BJ (cell line): Measurements from ENCODE around the gene PMM1. TPM values are rescaled to one million over a fixed set of nuclear protein-coding genes. Genes with fewer than 3 reads are reported as not detected.

Source experiments
- CTCF ChIA-PET: fragments of 350-600 bp; formaldehyde crosslinking; extraction: SDS; loops from one replicate; lab custom pipeline; 2021; ENCODE audit warnings: antibody characterized with exemption, inconsistent platforms; lab: Yijun Ruan, JAX
- POLR2A ChIA-PET: fragments of 300-600 bp; sonication (Branson Sonifier 250); formaldehyde crosslinking; extraction: SDS; loops from one replicate; lab custom pipeline; 2021; ENCODE audit warnings: antibody characterized with exemption; lab: Charles Lee
- DNase-seq: peaks from one replicate; pipeline ENCODE4 v3.0.0-alpha.2; 2011; ENCODE audit warnings: low read depth
- H3K27me3 ChIP-seq: 2 replicates; pipeline ENCODE4 v1.6.0; 2011; ENCODE audit warnings: low read length; ENCODE audit not compliant: control insufficient read depth, insufficient read depth
- H3K36me3 ChIP-seq: 2 replicates; pipeline ENCODE4 v1.5.1; 2011; ENCODE audit warnings: low read length; ENCODE audit not compliant: control insufficient read depth, insufficient read depth
- H3K4me3 ChIP-seq: 2 replicates; pipeline ENCODE4 v1.5.1; 2011; ENCODE audit warnings: low read depth, mild to moderate bottlenecking, control low read depth, low read length
- polyA plus RNA-seq: library from polyadenylated mRNA; depleted of rRNA; stranded (reverse); fragments of >200 nt; gene quantifications from 2 replicates; pipeline ENCODE4 v1.2.3, GENCODE V29; 2011
- TF ChIP-seq, protein P1 (sequence below): IDR thresholded peaks from 2 replicates; pipeline ENCODE4 v1.5.1; 2011; ENCODE audit warnings: low read depth, mild to moderate bottlenecking, control low read depth, inconsistent platforms, low read length, moderate library complexity; ENCODE audit not compliant: insufficient read depth

PMM1 gene
- polyA plus RNA-seq, 1 experiment, result 109 TPM

DNA sequence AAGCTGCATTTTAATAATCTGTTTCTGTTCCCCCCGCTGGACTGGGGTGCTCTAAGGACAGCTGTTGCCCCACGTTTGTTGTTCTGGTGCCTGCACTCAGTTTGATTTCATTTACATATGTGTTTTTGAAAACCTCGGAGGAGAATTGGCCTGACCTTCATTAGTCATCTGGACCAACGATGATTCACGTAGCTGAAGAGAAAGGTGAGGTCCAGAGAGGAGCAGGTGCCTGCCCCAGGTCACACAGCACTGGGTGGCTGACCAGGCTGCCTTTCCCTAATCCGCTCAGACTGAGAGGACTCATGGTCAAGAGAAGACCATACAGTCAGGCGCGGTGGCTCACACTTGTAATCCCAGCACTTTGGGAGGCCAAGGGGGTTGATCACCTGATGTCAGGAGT, 25.1 kb downstream of the PMM1 start:
- H3K36me3 ChIP-seq, result no peaks in the 10 kb centered on the region
- TF ChIP-seq, protein P1, sequence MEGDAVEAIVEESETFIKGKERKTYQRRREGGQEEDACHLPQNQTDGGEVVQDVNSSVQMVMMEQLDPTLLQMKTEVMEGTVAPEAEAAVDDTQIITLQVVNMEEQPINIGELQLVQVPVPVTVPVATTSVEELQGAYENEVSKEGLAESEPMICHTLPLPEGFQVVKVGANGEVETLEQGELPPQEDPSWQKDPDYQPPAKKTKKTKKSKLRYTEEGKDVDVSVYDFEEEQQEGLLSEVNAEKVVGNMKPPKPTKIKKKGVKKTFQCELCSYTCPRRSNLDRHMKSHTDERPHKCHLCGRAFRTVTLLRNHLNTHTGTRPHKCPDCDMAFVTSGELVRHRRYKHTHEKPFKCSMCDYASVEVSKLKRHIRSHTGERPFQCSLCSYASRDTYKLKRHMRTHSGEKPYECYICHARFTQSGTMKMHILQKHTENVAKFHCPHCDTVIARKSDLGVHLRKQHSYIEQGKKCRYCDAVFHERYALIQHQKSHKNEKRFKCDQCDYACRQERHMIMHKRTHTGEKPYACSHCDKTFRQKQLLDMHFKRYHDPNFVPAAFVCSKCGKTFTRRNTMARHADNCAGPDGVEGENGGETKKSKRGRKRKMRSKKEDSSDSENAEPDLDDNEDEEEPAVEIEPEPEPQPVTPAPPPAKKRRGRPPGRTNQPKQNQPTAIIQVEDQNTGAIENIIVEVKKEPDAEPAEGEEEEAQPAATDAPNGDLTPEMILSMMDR, result no peak
- no peak for DNase-seq
- CTCF ChIA-PET, result interaction anchor here (0.9 to 1.4 kb wide), 3 partner anchors 9 to 21 kb away, joined by 3 to 4 read pairs (median 4); partner anchors contain the start of gene POLR3H
- POLR2A ChIA-PET, result no interaction called here
- no peaks in the 10 kb centered on the region for H3K27me3 ChIP-seq
- H3K4me3 ChIP-seq, result no peak overlapping the region

DNA sequence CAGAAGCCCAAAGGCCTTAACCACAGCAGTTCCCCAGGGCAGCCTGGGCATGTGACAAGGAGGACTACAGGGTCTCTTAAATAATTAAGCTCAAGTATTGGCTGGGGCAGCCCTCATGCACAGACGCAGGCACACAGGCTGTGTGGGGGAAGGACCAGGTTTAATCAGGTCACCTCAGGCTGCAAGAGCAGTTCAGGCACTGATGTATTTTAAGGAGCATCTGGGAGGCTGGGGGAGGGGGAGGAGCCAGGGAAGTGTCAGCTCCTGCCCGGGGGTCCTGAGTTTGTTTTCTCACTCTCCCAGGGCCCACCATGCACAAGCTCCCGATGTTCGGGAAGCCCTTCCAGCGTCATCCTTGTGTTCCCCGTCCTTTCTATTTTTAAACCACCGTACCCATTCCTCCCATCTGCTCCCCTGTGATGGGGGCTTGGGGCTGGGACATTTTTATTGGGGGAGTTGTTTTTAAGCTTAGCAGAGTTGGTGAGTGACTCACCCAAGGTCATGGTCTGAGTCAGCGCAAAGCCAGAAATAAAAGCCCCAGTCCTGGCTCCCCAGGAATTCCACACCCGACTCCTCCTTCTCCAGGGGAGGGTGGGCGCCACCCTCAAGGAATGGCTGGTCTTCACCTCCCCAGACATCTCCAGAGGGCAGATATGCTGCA, 26.5 kb downstream of the PMM1 start:
- TF ChIP-seq, protein P1, result no peak
- Histone ChIP-seq H3K4me3 (peak overlapping the region; percentile 19), H3K36me3 (no peaks in the 10 kb centered on the region), H3K27me3 (no peaks in the 10 kb centered on the region)
- ChIA-PET POLR2A (interaction anchor here (1.0 kb wide), 2 partner anchors 19 to 26 kb away, joined by 3 to 5 read pairs; partner anchors contain the start of genes PMM1 and POLR3H), CTCF (interaction anchor here (0.9 to 4.5 kb wide), 4 partner anchors 19 to 35 kb away, joined by 3 to 20 read pairs (median 6); partner anchors contain the start of genes PMM1 and POLR3H)
- peak; percentile 70 for DNase-seq

DNA sequence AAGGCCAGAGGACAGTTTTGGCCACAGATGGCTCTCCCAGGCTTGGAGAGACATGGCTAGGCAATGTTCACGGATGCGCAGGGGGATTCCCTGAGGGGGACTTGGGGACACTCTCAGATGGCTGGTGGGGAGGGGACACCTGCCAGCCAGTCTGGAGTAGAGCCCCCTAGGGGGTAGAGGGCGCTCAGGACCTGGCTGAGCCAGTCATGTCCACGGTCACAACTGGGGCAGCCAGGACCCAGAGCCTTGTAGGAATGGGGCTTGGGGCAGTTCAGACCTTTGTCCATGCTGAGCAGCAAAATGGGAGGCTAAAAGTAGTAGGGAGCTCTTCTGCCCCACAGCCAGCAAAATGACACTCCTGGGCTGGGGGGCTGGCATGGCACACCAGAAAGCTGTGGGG, 27.2 kb downstream of the PMM1 start:
- no peaks in the 10 kb centered on the region for H3K27me3 ChIP-seq
- ChIA-PET CTCF (interaction anchor here (1.4 to 4.5 kb wide), 3 partner anchors 20 to 36 kb away, joined by 3 to 20 read pairs (median 7); partner anchors contain the start of gene PMM1), POLR2A (no interaction called here)
- DNase-seq, result no peak
- H3K36me3 ChIP-seq, result no peaks in the 10 kb centered on the region
- TF ChIP-seq, protein P1, result no peak
- peak overlapping the region; percentile 67 for H3K4me3 ChIP-seq

DNA sequence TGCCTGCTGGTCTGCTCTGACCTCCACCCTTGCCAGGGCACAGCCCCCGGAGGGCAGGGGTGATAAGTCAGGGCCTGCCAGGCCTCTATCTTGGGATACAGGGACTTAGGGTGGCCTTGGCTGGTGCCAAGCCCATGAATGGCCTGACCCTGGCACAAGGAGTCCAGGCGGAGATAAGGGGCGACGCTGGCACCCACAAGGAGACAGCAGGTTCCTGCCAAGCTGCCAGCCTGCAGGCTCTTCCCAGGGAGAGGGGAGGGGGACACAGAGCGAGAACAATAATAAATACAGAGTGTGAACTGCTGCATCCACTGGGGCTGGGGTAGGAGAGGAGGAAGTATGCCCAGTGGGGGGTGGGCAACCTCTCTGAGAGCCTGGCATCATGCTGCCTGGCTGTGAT, 27.9 kb downstream of the PMM1 start:
- TF ChIP-seq, protein P1, result no peak
- H3K36me3 ChIP-seq, result no peaks in the 10 kb centered on the region
- CTCF ChIA-PET, result interaction anchor here (0.8 to 4.5 kb wide), 4 partner anchors 16 to 158 kb away, joined by 3 to 20 read pairs (median 6); partner anchors contain the start of gene PMM1
- no peak for DNase-seq
- no peaks in the 10 kb centered on the region for H3K27me3 ChIP-seq
- POLR2A ChIA-PET, result no interaction called here
- H3K4me3 ChIP-seq, result peak overlapping the region; percentile 67

DNA sequence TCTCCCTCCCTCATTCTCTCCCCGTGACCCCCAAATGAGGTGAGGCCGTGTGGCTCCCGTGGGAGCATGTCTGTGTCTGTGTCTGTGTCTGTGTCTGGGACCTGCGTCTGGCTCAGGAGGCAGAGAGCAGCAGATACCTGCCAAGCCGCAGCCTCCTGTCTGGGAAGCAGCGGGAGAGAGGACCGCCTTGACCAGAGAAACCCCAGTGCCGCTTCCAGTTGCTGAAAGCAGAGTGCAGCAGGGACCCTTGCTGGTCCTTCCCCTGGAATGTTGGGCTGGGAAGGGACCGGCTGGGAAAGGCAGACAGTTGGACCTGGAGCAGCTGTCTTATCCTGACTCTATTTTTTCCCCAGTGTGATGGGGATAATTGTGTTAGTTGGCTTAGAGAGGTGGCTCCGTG, 28.3 kb downstream of the PMM1 start:
- CTCF ChIA-PET, result interaction anchor here (0.8 to 4.5 kb wide), 3 partner anchors 16 to 157 kb away, joined by 3 to 20 read pairs (median 5); no protein-coding TSS in a partner anchor
- POLR2A ChIA-PET, result no interaction called here
- peak overlapping the region; percentile 67 for H3K4me3 ChIP-seq
- no peaks in the 10 kb centered on the region for H3K27me3 ChIP-seq
- DNase-seq, result no peak
- TF ChIP-seq, protein P1, result no peak
- H3K36me3 ChIP-seq, result no peaks in the 10 kb centered on the region
